Measurements from ENCODE around the gene CCDC107. TPM values are rescaled to one million over a fixed set of nuclear protein-coding genes. Genes with fewer than 3 reads are reported as not detected.
A peak's percentile ranks its signal among the peaks of the same experiment; 100 is the strongest.

CCDC107 gene
- total RNA-seq, 1 donor: 10.9 TPM

DNA sequence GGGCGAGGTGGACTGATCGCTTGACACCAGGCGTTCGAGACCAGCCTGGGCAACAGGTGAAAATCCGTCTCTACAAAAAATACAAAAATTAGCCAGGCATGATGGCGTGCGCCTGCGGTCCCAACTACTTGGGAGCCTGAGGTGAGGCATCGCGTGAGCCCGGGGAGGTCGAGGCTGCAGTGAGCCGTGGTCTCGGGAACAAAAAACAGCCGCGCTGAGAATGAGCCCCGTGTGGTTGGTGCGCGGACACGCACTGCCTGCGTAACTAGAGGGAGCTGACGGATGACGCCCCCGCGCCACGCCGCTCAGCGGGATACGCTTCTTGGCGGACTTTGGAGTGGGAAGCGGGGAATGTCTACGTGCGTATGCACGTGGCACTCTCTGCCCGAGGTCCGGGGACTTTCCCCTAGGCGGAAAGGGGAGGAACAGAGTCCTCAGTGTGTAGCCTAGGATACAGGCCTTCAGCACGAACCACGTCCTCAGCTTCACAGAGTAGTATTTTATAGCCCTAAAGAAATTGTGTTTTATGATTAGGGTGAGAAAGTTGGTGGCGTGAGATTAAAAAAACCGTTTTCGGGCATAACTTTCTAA lies 451 bp upstream of the CCDC107 start, which contains the start of gene RMRP:
Gene RMRP (minus strand): TSS at position 474 of the 591 bp plus-strand sequence.
- DNase-seq (ENCODE audit: low read depth): peak; percentile 100
- TF ChIP-seq, protein P1, sequence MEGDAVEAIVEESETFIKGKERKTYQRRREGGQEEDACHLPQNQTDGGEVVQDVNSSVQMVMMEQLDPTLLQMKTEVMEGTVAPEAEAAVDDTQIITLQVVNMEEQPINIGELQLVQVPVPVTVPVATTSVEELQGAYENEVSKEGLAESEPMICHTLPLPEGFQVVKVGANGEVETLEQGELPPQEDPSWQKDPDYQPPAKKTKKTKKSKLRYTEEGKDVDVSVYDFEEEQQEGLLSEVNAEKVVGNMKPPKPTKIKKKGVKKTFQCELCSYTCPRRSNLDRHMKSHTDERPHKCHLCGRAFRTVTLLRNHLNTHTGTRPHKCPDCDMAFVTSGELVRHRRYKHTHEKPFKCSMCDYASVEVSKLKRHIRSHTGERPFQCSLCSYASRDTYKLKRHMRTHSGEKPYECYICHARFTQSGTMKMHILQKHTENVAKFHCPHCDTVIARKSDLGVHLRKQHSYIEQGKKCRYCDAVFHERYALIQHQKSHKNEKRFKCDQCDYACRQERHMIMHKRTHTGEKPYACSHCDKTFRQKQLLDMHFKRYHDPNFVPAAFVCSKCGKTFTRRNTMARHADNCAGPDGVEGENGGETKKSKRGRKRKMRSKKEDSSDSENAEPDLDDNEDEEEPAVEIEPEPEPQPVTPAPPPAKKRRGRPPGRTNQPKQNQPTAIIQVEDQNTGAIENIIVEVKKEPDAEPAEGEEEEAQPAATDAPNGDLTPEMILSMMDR (IDR thresholded peaks at IDR 0.05; ENCODE audit: insufficient read depth, low read length): peak; percentile 40
- peak within 1 kb of the TSS; percentile 94 for H3K4me3 ChIP-seq (ENCODE audit: low read depth, low read length)

DNA sequence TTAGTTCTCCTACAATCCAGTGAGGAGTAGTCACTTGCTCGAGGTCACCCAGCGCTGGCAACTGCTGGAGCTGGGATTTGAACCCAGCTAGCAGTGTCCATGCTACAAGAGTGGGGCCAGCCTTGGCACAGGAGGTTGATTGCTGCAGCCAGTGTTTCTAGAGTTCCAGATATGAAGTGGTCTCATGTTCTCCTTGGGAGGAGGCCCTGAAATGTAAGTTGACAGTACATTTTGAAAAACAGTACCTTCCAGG lies 802 bp downstream of the CCDC107 start:
- peak; percentile 64 for DNase-seq (ENCODE audit: low read depth)
- TF ChIP-seq, protein P1 (IDR thresholded peaks at IDR 0.05; ENCODE audit: insufficient read depth, low read length): no peak
- peak overlapping the region; percentile 94 for H3K4me3 ChIP-seq (ENCODE audit: low read depth, low read length)

DNA sequence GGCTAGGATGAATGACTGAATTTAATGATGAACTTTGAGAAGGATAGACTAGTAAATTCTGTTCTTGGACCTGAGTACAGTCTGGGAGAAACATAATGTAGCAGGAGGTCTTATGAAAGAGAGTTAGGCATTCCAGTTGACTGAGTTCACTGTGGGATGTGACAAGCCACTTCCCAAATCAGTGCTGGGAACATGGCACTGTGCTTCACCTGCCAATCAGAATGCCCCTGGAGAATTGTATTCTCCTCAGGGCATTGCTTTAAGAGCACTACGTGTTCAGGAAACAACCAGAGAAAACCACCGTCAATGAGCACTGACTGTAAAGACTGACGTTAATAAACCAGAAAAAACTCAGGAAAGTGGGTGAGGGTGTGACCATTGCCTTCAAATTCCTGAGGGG lies 1.2 kb downstream of the CCDC107 start:
- H3K4me3 ChIP-seq (ENCODE audit: low read depth, low read length): peak overlapping the region; percentile 94
- TF ChIP-seq, protein P1 (IDR thresholded peaks at IDR 0.05; ENCODE audit: insufficient read depth, low read length): no peak
- peak; percentile 85 for DNase-seq (ENCODE audit: low read depth)

DNA sequence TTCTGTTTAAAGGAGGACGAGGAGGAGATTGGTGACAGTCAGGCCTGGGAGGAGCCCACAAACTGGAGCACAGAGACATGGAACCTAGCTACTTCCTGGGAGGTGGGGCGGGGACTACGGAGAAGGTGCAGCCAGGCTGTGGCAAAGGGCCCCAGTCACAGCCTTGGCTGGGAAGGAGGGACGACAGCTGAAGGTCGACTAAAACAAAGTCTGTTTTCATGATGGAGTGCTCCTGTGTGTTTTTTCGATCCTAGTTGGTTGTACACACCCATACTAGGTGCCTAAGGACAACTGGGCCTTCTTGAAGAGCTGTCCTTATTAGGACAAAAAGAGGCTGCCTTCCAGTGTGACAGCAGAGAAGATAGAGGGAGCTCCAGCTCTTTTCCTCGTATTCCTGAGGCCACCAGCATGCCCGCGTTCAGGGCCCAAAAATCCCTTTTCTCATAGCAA lies 2.9 kb downstream of the CCDC107 start:
- TF ChIP-seq, protein P1 (IDR thresholded peaks at IDR 0.05; ENCODE audit: insufficient read depth, low read length): peak; percentile 56
- H3K4me3 ChIP-seq (ENCODE audit: low read depth, low read length): no peak overlapping the region
- DNase-seq (ENCODE audit: low read depth): peak; percentile 54

DNA sequence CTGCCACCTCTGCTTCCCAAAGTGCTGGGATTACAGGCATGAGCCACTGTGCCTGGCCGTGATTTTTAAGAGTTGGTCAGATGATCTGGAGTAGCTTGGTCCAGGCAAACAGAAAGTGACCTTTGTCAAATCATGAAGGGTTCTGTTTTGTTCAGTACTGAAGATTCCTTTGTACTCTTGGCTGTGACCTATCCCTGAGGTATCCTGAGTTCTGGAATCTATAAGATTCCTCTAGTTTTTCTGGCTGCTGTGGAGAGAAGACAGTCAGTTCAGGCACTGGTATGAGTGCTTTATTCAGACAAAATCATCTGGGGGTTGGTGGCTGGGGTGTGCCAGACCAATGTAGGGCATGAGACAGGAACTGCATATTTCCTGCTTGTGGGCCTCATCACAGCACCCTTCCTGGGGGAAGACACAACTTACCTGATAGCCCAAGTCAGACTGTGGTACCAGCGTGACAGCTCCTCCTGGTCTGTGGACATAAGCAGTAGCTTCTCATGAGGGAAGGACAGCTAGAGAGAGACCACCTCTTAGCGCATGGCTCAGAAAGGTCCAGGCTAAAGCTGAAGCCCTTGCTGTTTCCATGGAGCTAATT lies 3.8 kb downstream of the CCDC107 start:
- no peak overlapping the region for H3K4me3 ChIP-seq (ENCODE audit: low read depth, low read length)
- no peak for DNase-seq (ENCODE audit: low read depth)
- TF ChIP-seq, protein P1 (IDR thresholded peaks at IDR 0.05; ENCODE audit: insufficient read depth, low read length): no peak

DNA sequence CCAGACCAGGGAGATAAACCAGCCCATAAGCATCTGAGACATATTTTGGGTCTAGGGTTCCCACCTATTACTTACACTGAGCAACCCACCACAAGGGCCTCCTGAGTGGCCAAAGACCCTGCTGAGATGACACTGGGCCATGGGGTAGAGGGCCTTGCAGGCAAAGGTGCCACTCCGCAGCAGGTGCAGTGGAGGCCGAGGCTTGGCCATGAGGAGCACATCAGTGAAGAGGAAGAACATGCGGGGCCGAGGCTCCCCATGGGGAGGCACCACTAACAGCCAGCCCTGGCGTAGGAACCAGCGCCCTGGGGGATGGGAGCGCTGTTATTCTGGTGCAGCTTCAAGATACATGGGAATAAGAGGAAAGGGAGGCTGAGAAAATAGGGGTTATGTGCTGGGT lies 4.3 kb downstream of the CCDC107 start:
- no peak overlapping the region for H3K4me3 ChIP-seq (ENCODE audit: low read depth, low read length)
- TF ChIP-seq, protein P1 (IDR thresholded peaks at IDR 0.05; ENCODE audit: insufficient read depth, low read length): no peak
- DNase-seq (ENCODE audit: low read depth): no peak
